OCI-LY7 (cell line): ENCODE measurements around the gene ANKRD11.

Experiments used
- CTCF ChIP-seq: fragments of 200-600 bp; sonication (generic); conservative IDR thresholded peaks from 2 replicates; pipeline ENCODE4 v1.5.1; 2014; ENCODE audit warnings: mild to moderate bottlenecking, antibody characterized with exemption, low read length, moderate library complexity, mixed read lengths
- EZH2phosphoT487 ChIP-seq: fragments of 200-600 bp; sonication (generic); IDR thresholded peaks from 2 replicates; pipeline ENCODE4 v1.6.1; 2018; ENCODE audit warnings: low read depth, borderline replicate concordance, mild to moderate bottlenecking, mixed run types, antibody characterized with exemption, low read length, moderate library complexity, mixed read lengths

GRCh38 chr16:89418352-89418751 lies 72.0 kb downstream of the ANKRD11 start:
- TF ChIP-seq CTCF = no peak
- no peak for TF ChIP-seq EZH2phosphoT487
